ENCODE data around the gene CIRBP. TPM values are rescaled to one million over a fixed set of nuclear protein-coding genes. Genes with fewer than 3 reads are reported as not detected.

CIRBP gene
- total and polyA plus RNA-seq, 9 of the 15 experiments (the other 6 are each of a cell fraction or from before 2014, with no cell fraction given) = 20.5 to 327 (median 176) TPM

DNA sequence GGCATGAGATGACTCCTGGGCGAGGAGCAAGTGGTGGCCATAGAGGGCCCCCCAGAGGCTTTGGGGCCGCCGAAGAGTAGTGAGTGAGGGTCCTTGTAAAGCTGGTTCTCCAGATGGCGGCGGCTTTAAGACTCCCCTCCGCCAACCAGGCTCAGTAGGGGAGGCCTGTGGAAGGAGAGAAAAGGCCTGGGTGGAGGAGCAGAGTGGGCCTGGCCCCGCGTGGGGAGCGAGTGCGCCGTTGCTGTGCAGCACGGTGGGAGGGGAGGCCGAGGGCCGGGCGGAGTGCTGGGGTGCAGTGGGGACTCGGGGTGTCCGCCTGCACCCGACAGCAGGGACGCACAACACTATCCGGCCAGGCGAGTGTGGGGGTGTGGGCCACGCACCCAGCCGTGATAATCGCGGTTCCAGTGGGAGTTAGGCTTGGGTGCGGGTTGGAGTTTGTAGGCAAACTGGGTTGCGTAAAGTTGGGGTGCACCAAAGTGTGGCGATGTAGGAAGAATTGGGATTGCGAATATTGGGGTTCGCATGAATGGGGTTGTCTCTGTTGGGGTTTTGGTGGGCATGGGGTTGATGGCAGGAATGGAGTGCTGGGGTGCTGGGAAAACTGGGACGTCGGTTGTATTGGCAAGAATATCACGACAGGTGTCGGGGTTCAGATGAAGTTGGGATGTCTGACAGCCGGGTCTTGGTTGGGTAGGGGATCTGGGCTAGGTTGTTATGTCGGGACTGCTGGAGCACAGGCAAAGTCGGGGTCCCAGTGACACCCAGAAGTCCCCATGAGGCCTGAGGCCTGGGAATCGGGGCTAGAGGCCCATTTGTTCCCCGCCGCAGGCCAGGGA lies 687 bp upstream of the CIRBP start (continued):
- TF ChIP-seq JUN (IDR thresholded peaks at IDR 0.05; ENCODE audit: borderline replicate concordance, low read depth, low read length) = no peak
- no peak for TF ChIP-seq JUN (CRISPR knock-in tag; IDR thresholded peaks at IDR 0.05; ENCODE audit: borderline replicate concordance)
- TF ChIP-seq ARHGAP35 (IDR thresholded peaks at IDR 0.05; ENCODE audit: partially characterized antibody) = peak; percentile 17
- no peak for TF ChIP-seq DACH1 (IDR thresholded peaks at IDR 0.05; ENCODE audit: partially characterized antibody)
- TF ChIP-seq, protein P1, sequence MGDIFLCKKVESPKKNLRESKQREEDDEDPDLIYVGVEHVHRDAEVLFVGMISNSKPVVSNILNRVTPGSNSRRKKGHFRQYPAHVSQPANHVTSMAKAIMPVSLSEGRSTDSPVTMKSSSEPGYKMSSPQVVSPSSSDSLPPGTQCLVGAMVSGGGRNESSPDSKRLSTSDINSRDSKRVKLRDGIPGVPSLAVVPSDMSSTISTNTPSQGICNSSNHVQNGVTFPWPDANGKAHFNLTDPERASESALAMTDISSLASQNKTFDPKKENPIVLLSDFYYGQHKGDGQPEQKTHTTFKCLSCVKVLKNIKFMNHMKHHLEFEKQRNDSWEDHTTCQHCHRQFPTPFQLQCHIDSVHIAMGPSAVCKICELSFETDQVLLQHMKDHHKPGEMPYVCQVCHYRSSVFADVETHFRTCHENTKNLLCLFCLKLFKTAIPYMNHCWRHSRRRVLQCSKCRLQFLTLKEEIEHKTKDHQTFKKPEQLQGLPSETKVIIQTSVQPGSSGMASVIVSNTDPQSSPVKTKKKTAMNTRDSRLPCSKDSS (IDR thresholded peaks at IDR 0.05; ENCODE audit: low read depth, partially characterized antibody) = no peak
- TF ChIP-seq SAFB (IDR thresholded peaks at IDR 0.05; ENCODE audit: borderline replicate concordance, low read depth, low read length) = peak; percentile 84; the same call in 1 of the 2 replicates
- no peak for TF ChIP-seq MTA2 (IDR thresholded peaks at IDR 0.05; ENCODE audit: low read depth)
- TF ChIP-seq, protein P2, sequence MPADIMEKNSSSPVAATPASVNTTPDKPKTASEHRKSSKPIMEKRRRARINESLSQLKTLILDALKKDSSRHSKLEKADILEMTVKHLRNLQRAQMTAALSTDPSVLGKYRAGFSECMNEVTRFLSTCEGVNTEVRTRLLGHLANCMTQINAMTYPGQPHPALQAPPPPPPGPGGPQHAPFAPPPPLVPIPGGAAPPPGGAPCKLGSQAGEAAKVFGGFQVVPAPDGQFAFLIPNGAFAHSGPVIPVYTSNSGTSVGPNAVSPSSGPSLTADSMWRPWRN (IDR thresholded peaks at IDR 0.05; ENCODE audit: low read depth) = no peak
- TF ChIP-seq PHF20 (IDR thresholded peaks at IDR 0.05; ENCODE audit: partially characterized antibody) = no peak
- no peak for TF ChIP-seq DDX20 (tag; IDR thresholded peaks at IDR 0.05; ENCODE audit: low read depth)
- no peak for TF ChIP-seq XRCC3 (IDR thresholded peaks at IDR 0.05)
- TF ChIP-seq CREM (IDR thresholded peaks at IDR 0.05; ENCODE audit: low read depth) = no peak
- no peak for TF ChIP-seq ZFP30 (CRISPR knock-in tag; IDR thresholded peaks at IDR 0.05; ENCODE audit: borderline replicate concordance)
- TF ChIP-seq ZNF3 (CRISPR knock-in tag; IDR thresholded peaks at IDR 0.05) = no peak
- no peak for TF ChIP-seq BDP1 (IDR thresholded peaks at IDR 0.05; ENCODE audit: insufficient read depth, insufficient read length)
- TF ChIP-seq TFAM (CRISPR knock-in tag; conservative IDR thresholded peaks at IDR 0.05) = no peak
- TF ChIP-seq, protein P3, sequence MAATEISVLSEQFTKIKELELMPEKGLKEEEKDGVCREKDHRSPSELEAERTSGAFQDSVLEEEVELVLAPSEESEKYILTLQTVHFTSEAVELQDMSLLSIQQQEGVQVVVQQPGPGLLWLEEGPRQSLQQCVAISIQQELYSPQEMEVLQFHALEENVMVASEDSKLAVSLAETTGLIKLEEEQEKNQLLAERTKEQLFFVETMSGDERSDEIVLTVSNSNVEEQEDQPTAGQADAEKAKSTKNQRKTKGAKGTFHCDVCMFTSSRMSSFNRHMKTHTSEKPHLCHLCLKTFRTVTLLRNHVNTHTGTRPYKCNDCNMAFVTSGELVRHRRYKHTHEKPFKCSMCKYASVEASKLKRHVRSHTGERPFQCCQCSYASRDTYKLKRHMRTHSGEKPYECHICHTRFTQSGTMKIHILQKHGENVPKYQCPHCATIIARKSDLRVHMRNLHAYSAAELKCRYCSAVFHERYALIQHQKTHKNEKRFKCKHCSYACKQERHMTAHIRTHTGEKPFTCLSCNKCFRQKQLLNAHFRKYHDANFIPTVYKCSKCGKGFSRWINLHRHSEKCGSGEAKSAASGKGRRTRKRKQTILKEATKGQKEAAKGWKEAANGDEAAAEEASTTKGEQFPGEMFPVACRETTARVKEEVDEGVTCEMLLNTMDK (IDR thresholded peaks at IDR 0.05; ENCODE audit: borderline replicate concordance, insufficient read depth, low read depth, low read length, poor library complexity, severe bottlenecking) = no peak
- TF ChIP-seq, protein P4, sequence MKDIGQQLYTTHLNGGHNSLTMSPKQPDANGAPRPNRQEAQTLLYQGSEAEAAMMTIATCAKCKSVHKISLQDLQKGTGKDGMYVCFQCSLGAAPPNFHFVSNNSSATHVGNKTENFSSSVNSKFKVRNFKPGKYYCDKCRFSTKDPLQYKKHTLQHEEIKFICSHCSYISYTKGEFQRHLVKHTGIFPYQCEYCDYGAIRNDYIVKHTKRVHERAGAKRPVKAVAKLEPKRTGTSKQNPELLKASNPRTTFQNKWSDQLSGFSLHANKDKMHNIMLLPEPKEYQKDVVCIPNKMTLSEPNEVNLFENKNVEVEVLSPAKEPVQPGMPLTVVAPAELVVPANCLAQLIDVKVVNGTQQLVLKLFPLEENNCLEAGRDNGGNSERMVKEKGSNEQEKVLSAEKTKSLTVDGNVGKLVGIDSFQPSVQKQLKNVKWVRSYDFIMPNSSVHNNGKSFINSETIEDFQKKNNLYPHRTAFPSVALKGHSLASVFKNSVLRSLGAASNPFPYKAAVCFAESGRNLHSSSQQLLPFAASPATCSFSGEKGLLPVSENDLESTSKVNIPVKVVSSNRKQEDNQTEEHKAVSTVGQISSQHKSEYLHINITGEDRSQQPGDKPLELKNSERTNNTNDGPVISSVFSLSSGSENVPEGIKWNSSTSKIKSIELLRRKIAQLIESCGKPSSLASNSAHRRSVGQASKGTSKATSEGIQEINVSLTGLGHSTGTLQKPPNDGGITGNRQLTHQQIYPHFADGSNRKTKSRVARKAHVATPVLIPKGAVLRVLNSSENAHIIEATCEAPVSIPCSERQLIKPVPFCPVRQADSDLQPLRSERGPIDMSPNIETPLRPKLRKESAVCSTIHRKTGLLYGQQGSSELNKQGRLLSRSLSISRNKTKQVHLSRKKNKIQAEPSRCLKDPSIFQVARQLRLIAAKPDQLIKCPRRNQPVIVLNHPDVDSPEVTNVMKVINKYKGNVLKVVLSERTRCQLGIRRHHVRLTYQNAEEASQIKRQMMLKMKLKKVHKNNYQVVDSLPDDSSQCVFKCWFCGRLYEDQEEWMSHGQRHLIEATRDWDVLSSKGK (CRISPR knock-in tag; IDR thresholded peaks at IDR 0.05) = no peak
- TF ChIP-seq ZNF696 (CRISPR knock-in tag; conservative IDR thresholded peaks at IDR 0.05) = no peak

Measured in K562 (cell line).